Measurements from ENCODE around the gene MYO5A. TPM values are rescaled to one million over a fixed set of nuclear protein-coding genes. Genes with fewer than 3 reads are reported as not detected.
A peak's percentile ranks its signal among the peaks of the same experiment; 100 is the strongest.
"Not testable (repeated sequence)": the region's sequence is repeated elsewhere in the genome, so short reads cannot be mapped to it uniquely, and the experiment has no call there.

The MYO5A gene
- polyA plus RNA-seq, 4 donors: 0.45 to 3.0 (median 1.6) TPM

- H3K27me3 ChIP-seq (ENCODE audit: control insufficient read depth in 3 of 3, insufficient read depth in 3 of 3, low read length in 3 of 3): no peaks in the 10 kb centered on the region
- H3K9me3 ChIP-seq (ENCODE audit: control insufficient read depth in 2 of 2, insufficient read depth in 1 of 2, low read depth in 1 of 2, low read length in 1 of 2): no peaks in the 10 kb centered on the region
- 60 to 81% (median 66%) methylated on average over 1 of the region's 1 CpG for WGBS, 3 donors
- H3K36me3 ChIP-seq (ENCODE audit: control insufficient read depth in 3 of 3, insufficient read depth in 2 of 3, low read depth in 1 of 3, low read length in 3 of 3): no peaks in the 10 kb centered on the region
- H3K4me1 ChIP-seq (ENCODE audit: control insufficient read depth in 3 of 3, insufficient read depth in 2 of 3, low read depth in 1 of 3, low read length in 2 of 3): peaks cover 0 to 9% (median 0%) of the 10 kb centered on the region in 3 donors
- peak overlapping the region in 1 of 3 donors; percentile 38 for H3K27ac ChIP-seq (ENCODE audit: low read depth in 1 of 3, low read length in 2 of 3)
- no peak for FAIRE-seq
- no peak for DNase-seq
- no peak overlapping the region for H3K4me3 ChIP-seq (ENCODE audit: low read depth in 1 of 3, low read length in 3 of 3)
Measured at GRCh38 chr15:52480990-52481389, 47.7 kb downstream of the MYO5A start.

GRCh38 chr15:52466716-52467115 lies 62.0 kb downstream of the MYO5A start:
- Histone ChIP-seq H3K27ac (ENCODE audit: low read depth in 1 of 3, low read length in 2 of 3) (peak overlapping the region in 1 of 3 donors; percentile 79), H3K36me3 (ENCODE audit: control insufficient read depth in 3 of 3, insufficient read depth in 2 of 3, low read depth in 1 of 3, low read length in 3 of 3) (no peaks in the 10 kb centered on the region), H3K4me3 (ENCODE audit: low read depth in 1 of 3, low read length in 3 of 3) (no peak overlapping the region), H3K9me3 (ENCODE audit: control insufficient read depth in 2 of 2, insufficient read depth in 1 of 2, low read depth in 1 of 2, low read length in 1 of 2) (peaks cover 0 to 3% of the 10 kb centered on the region in 2 donors), H3K4me1 (ENCODE audit: control insufficient read depth in 3 of 3, insufficient read depth in 2 of 3, low read depth in 1 of 3, low read length in 2 of 3) (peaks cover 0 to 5% (median 0%) of the 10 kb centered on the region in 3 donors), H3K27me3 (ENCODE audit: control insufficient read depth in 3 of 3, insufficient read depth in 3 of 3, low read length in 3 of 3) (no peaks in the 10 kb centered on the region)
- FAIRE-seq (no peak), DNase-seq (no peak)
- 90 to 100% (median 90%) methylated on average over 2 of the region's 2 CpGs for WGBS, 3 donors

- no peak for FAIRE-seq
- 66 to 72% (median 70%) methylated on average over 2 of the region's 2 CpGs for WGBS, 3 donors
- no peaks in the 10 kb centered on the region for H3K36me3 ChIP-seq (ENCODE audit: control insufficient read depth in 3 of 3, insufficient read depth in 2 of 3, low read depth in 1 of 3, low read length in 3 of 3)
- peak overlapping the region in 1 of 3 donors; percentile 79 for H3K27ac ChIP-seq (ENCODE audit: low read depth in 1 of 3, low read length in 2 of 3)
- no peak overlapping the region for H3K4me3 ChIP-seq (ENCODE audit: low read depth in 1 of 3, low read length in 3 of 3)
- DNase-seq: peak in 1 of 2 donors; percentile 10
- peaks cover 0 to 5% (median 0%) of the 10 kb centered on the region in 3 donors for H3K4me1 ChIP-seq (ENCODE audit: control insufficient read depth in 3 of 3, insufficient read depth in 2 of 3, low read depth in 1 of 3, low read length in 2 of 3)
- peaks cover 0 to 3% of the 10 kb centered on the region in 2 donors for H3K9me3 ChIP-seq (ENCODE audit: control insufficient read depth in 2 of 2, insufficient read depth in 1 of 2, low read depth in 1 of 2, low read length in 1 of 2)
- no peaks in the 10 kb centered on the region for H3K27me3 ChIP-seq (ENCODE audit: control insufficient read depth in 3 of 3, insufficient read depth in 3 of 3, low read length in 3 of 3)
Measured at GRCh38 chr15:52466134-52466701, 62.5 kb downstream of the MYO5A start.

- H3K4me1 ChIP-seq (ENCODE audit: control insufficient read depth in 3 of 3, insufficient read depth in 2 of 3, low read depth in 1 of 3, low read length in 2 of 3): peaks cover 0 to 5% (median 0%) of the 10 kb centered on the region in 3 donors
- no peaks in the 10 kb centered on the region for H3K27me3 ChIP-seq (ENCODE audit: control insufficient read depth in 3 of 3, insufficient read depth in 3 of 3, low read length in 3 of 3)
- H3K4me3 ChIP-seq (ENCODE audit: low read depth in 1 of 3, low read length in 3 of 3): no peak overlapping the region
- no peaks in the 10 kb centered on the region for H3K36me3 ChIP-seq (ENCODE audit: control insufficient read depth in 3 of 3, insufficient read depth in 2 of 3, low read depth in 1 of 3, low read length in 3 of 3)
- H3K9me3 ChIP-seq (ENCODE audit: control insufficient read depth in 2 of 2, insufficient read depth in 1 of 2, low read depth in 1 of 2, low read length in 1 of 2): peaks cover 0 to 3% of the 10 kb centered on the region in 2 donors
- peak overlapping the region in 2 of 3 donors; percentile 37 to 90 for H3K27ac ChIP-seq (ENCODE audit: low read depth in 1 of 3, low read length in 2 of 3)
- FAIRE-seq (no peak), DNase-seq (peak in 1 of 2 donors; percentile 34)
- WGBS, 3 donors: 60 to 77% (median 72%) methylated on average over 3 of the region's 3 CpGs
Measured at GRCh38 chr15:52464478-52464877, 64.2 kb downstream of the MYO5A start.

GRCh38 chr15:52464040-52464439 lies 64.6 kb downstream of the MYO5A start:
- Histone ChIP-seq H3K36me3 (ENCODE audit: control insufficient read depth in 3 of 3, insufficient read depth in 2 of 3, low read depth in 1 of 3, low read length in 3 of 3) (no peaks in the 10 kb centered on the region), H3K27ac (ENCODE audit: low read depth in 1 of 3, low read length in 2 of 3) (peak overlapping the region in 2 of 3 donors; percentile 37 to 90), H3K9me3 (ENCODE audit: control insufficient read depth in 2 of 2, insufficient read depth in 1 of 2, low read depth in 1 of 2, low read length in 1 of 2) (peaks cover 0 to 3% of the 10 kb centered on the region in 2 donors), H3K4me3 (ENCODE audit: low read depth in 1 of 3, low read length in 3 of 3) (no peak overlapping the region), H3K4me1 (ENCODE audit: control insufficient read depth in 3 of 3, insufficient read depth in 2 of 3, low read depth in 1 of 3, low read length in 2 of 3) (peaks cover 0 to 5% (median 0%) of the 10 kb centered on the region in 3 donors), H3K27me3 (ENCODE audit: control insufficient read depth in 3 of 3, insufficient read depth in 3 of 3, low read length in 3 of 3) (no peaks in the 10 kb centered on the region)
- 80 to 86% (median 80%) methylated on average over 3 of the region's 3 CpGs for WGBS, 3 donors
- no peak for FAIRE-seq
- no peak for DNase-seq

- H3K36me3 ChIP-seq (ENCODE audit: control insufficient read depth in 3 of 3, insufficient read depth in 2 of 3, low read depth in 1 of 3, low read length in 3 of 3): no peaks in the 10 kb centered on the region
- DNase-seq (no peak), FAIRE-seq (no peak)
- peaks cover 0 to 3% of the 10 kb centered on the region in 2 donors for H3K9me3 ChIP-seq (ENCODE audit: control insufficient read depth in 2 of 2, insufficient read depth in 1 of 2, low read depth in 1 of 2, low read length in 1 of 2)
- no peaks in the 10 kb centered on the region for H3K27me3 ChIP-seq (ENCODE audit: control insufficient read depth in 3 of 3, insufficient read depth in 3 of 3, low read length in 3 of 3)
- H3K4me1 ChIP-seq (ENCODE audit: control insufficient read depth in 3 of 3, insufficient read depth in 2 of 3, low read depth in 1 of 3, low read length in 2 of 3): peaks cover 0 to 5% (median 0%) of the 10 kb centered on the region in 3 donors
- peak overlapping the region in 1 of 3 donors; percentile 90 for H3K27ac ChIP-seq (ENCODE audit: low read depth in 1 of 3, low read length in 2 of 3)
- H3K4me3 ChIP-seq (ENCODE audit: low read depth in 1 of 3, low read length in 3 of 3): no peak overlapping the region
Measured at GRCh38 chr15:52463638-52464037, 65.0 kb downstream of the MYO5A start.

GRCh38 chr15:52462806-52463360 lies 65.8 kb downstream of the MYO5A start:
- H3K4me3 ChIP-seq (ENCODE audit: low read depth in 1 of 3, low read length in 3 of 3): no peak overlapping the region
- FAIRE-seq (no peak), DNase-seq (no peak)
- no peaks in the 10 kb centered on the region for H3K36me3 ChIP-seq (ENCODE audit: control insufficient read depth in 3 of 3, insufficient read depth in 2 of 3, low read depth in 1 of 3, low read length in 3 of 3)
- no peak overlapping the region for H3K27ac ChIP-seq (ENCODE audit: low read depth in 1 of 3, low read length in 2 of 3)
- 80 to 87% (median 82%) methylated on average over 6 of the region's 6 CpGs for WGBS, 3 donors
- no peaks in the 10 kb centered on the region for H3K27me3 ChIP-seq (ENCODE audit: control insufficient read depth in 3 of 3, insufficient read depth in 3 of 3, low read length in 3 of 3)
- peaks cover 0 to under 1% of the 10 kb centered on the region in 2 donors for H3K9me3 ChIP-seq (ENCODE audit: control insufficient read depth in 2 of 2, insufficient read depth in 1 of 2, low read depth in 1 of 2, low read length in 1 of 2)
- H3K4me1 ChIP-seq (ENCODE audit: control insufficient read depth in 3 of 3, insufficient read depth in 2 of 3, low read depth in 1 of 3, low read length in 2 of 3): peaks cover 0 to 5% (median 0%) of the 10 kb centered on the region in 3 donors

- not testable (repeated sequence) for FAIRE-seq
Measured at GRCh38 chr15:52459701-52460100, 69.0 kb downstream of the MYO5A start.

More at GRCh38 chr15:52459701-52460100, 69.0 kb downstream of the MYO5A start:
- H3K27me3 ChIP-seq (ENCODE audit: control insufficient read depth in 3 of 3, insufficient read depth in 3 of 3, low read length in 3 of 3); H3K4me3 ChIP-seq (ENCODE audit: low read depth in 1 of 3, low read length in 3 of 3); H3K9me3 ChIP-seq (ENCODE audit: control insufficient read depth in 2 of 2, insufficient read depth in 1 of 2, low read depth in 1 of 2, low read length in 1 of 2); H3K4me1 ChIP-seq (ENCODE audit: control insufficient read depth in 3 of 3, insufficient read depth in 2 of 3, low read depth in 1 of 3, low read length in 2 of 3); H3K36me3 ChIP-seq (ENCODE audit: control insufficient read depth in 3 of 3, insufficient read depth in 2 of 3, low read depth in 1 of 3, low read length in 3 of 3); H3K27ac ChIP-seq (ENCODE audit: low read depth in 1 of 3, low read length in 2 of 3); DNase-seq: not testable (repeated sequence)
- WGBS, 3 donors: 97 to 99% (median 99%) methylated on average over 20 to 30 of the region's 31 CpGs
